WTC11 (cell line): Measurements from ENCODE around the gene CRYGN.

Experiments
- CREM ChIP-seq: sonication (generic); formaldehyde crosslinking; IDR thresholded peaks from 2 replicates; pipeline ENCODE4 v1.8.1; 2022; ENCODE audit warnings: mild to moderate bottlenecking, missing genetic modification reagents, moderate library complexity
- KAT7 ChIP-seq: sonication (generic); formaldehyde crosslinking; IDR thresholded peaks from 2 replicates; pipeline ENCODE4 v1.8.1; 2023; ENCODE audit warnings: missing genetic modification reagents, mild to moderate bottlenecking, borderline replicate concordance
- NFE2L1 ChIP-seq: sonication (generic); formaldehyde crosslinking; IDR thresholded peaks from 2 replicates; pipeline ENCODE4 v1.8.1; 2023; ENCODE audit warnings: missing genetic modification reagents
- RELA ChIP-seq: sonication (generic); formaldehyde crosslinking; IDR thresholded peaks from 2 replicates; pipeline ENCODE4 v1.8.1; 2022; ENCODE audit warnings: missing genetic modification reagents, mild to moderate bottlenecking, borderline replicate concordance
- SMAD3 ChIP-seq: sonication (generic); formaldehyde crosslinking; IDR thresholded peaks from 2 replicates; pipeline ENCODE4 v1.8.0; 2022; ENCODE audit warnings: missing genetic modification reagents, mild to moderate bottlenecking, borderline replicate concordance
- ZNF232 ChIP-seq: sonication (generic); formaldehyde crosslinking; IDR thresholded peaks from 2 replicates; pipeline ENCODE4 v1.8.0; 2022; ENCODE audit warnings: mild to moderate bottlenecking, missing genetic modification reagents
- ZNF416 ChIP-seq: fragments of 250-450 bp; sonication (Bioruptor Pico); IDR thresholded peaks from 2 replicates; pipeline ENCODE4 v1.9.0; 2021; ENCODE audit warnings: mild to moderate bottlenecking, inconsistent platforms
- TF ChIP-seq, protein P1 (sequence below): fragments of 200-600 bp; IDR thresholded peaks from 2 replicates; pipeline ENCODE4 v1.8.0; 2022; ENCODE audit warnings: antibody characterized with exemption
- TF ChIP-seq, protein P2 (sequence below): sonication (generic); formaldehyde crosslinking; IDR thresholded peaks from 2 replicates; pipeline ENCODE4 v1.8.0; 2022; ENCODE audit warnings: mild to moderate bottlenecking, missing genetic modification reagents
- TF ChIP-seq, protein P3 (sequence below): sonication (generic); formaldehyde crosslinking; IDR thresholded peaks from 2 replicates; pipeline ENCODE4 v1.8.1; 2022; ENCODE audit warnings: mild to moderate bottlenecking, moderate library complexity, missing genetic modification reagents
- TF ChIP-seq, protein P4 (sequence below): sonication (generic); formaldehyde crosslinking; IDR thresholded peaks from 2 replicates; pipeline ENCODE4 v1.8.1; 2022; ENCODE audit warnings: low read depth, missing genetic modification reagents, borderline replicate concordance

DNA sequence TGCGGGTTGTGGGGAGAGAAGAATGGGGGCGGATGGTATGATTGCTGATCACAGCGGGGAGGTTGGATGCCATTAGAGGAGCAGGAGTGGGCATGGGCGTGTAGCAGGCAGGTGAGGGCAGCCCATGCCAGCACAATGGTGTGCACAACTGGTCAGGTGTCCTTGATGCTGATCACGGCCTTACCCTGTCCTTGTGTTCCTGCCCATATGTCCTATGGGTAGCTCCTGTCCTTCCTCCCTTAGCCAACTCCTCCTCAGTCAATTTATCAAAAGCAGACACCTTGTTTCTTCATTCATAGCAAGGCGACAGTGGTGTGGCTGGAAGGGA lies 60.8 kb downstream of the CRYGN start:
- no peak for TF ChIP-seq CREM (CRISPR knock-in tag)
- TF ChIP-seq, protein P1, sequence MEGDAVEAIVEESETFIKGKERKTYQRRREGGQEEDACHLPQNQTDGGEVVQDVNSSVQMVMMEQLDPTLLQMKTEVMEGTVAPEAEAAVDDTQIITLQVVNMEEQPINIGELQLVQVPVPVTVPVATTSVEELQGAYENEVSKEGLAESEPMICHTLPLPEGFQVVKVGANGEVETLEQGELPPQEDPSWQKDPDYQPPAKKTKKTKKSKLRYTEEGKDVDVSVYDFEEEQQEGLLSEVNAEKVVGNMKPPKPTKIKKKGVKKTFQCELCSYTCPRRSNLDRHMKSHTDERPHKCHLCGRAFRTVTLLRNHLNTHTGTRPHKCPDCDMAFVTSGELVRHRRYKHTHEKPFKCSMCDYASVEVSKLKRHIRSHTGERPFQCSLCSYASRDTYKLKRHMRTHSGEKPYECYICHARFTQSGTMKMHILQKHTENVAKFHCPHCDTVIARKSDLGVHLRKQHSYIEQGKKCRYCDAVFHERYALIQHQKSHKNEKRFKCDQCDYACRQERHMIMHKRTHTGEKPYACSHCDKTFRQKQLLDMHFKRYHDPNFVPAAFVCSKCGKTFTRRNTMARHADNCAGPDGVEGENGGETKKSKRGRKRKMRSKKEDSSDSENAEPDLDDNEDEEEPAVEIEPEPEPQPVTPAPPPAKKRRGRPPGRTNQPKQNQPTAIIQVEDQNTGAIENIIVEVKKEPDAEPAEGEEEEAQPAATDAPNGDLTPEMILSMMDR: no peak
- TF ChIP-seq ZNF416 (CRISPR knock-in tag): no peak
- TF ChIP-seq SMAD3 (CRISPR knock-in tag): no peak
- TF ChIP-seq NFE2L1: no peak
- TF ChIP-seq RELA (CRISPR knock-in tag): no peak
- TF ChIP-seq, protein P2, sequence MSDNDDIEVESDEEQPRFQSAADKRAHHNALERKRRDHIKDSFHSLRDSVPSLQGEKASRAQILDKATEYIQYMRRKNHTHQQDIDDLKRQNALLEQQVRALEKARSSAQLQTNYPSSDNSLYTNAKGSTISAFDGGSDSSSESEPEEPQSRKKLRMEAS (CRISPR knock-in tag): no peak
- TF ChIP-seq, protein P3, sequence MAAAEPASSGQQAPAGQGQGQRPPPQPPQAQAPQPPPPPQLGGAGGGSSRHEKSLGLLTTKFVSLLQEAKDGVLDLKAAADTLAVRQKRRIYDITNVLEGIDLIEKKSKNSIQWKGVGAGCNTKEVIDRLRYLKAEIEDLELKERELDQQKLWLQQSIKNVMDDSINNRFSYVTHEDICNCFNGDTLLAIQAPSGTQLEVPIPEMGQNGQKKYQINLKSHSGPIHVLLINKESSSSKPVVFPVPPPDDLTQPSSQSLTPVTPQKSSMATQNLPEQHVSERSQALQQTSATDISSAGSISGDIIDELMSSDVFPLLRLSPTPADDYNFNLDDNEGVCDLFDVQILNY (CRISPR knock-in tag): no peak
- TF ChIP-seq, protein P4, sequence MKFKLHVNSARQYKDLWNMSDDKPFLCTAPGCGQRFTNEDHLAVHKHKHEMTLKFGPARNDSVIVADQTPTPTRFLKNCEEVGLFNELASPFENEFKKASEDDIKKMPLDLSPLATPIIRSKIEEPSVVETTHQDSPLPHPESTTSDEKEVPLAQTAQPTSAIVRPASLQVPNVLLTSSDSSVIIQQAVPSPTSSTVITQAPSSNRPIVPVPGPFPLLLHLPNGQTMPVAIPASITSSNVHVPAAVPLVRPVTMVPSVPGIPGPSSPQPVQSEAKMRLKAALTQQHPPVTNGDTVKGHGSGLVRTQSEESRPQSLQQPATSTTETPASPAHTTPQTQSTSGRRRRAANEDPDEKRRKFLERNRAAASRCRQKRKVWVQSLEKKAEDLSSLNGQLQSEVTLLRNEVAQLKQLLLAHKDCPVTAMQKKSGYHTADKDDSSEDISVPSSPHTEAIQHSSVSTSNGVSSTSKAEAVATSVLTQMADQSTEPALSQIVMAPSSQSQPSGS: no peak
- TF ChIP-seq ZNF232 (CRISPR knock-in tag): no peak
- no peak for TF ChIP-seq KAT7 (CRISPR knock-in tag)
